ENCODE measurements around the gene MTR.
"Not testable (repeated sequence)": the region's sequence is repeated elsewhere in the genome, so short reads cannot be mapped to it uniquely, and the experiment has no call there.

MTR gene

DNA sequence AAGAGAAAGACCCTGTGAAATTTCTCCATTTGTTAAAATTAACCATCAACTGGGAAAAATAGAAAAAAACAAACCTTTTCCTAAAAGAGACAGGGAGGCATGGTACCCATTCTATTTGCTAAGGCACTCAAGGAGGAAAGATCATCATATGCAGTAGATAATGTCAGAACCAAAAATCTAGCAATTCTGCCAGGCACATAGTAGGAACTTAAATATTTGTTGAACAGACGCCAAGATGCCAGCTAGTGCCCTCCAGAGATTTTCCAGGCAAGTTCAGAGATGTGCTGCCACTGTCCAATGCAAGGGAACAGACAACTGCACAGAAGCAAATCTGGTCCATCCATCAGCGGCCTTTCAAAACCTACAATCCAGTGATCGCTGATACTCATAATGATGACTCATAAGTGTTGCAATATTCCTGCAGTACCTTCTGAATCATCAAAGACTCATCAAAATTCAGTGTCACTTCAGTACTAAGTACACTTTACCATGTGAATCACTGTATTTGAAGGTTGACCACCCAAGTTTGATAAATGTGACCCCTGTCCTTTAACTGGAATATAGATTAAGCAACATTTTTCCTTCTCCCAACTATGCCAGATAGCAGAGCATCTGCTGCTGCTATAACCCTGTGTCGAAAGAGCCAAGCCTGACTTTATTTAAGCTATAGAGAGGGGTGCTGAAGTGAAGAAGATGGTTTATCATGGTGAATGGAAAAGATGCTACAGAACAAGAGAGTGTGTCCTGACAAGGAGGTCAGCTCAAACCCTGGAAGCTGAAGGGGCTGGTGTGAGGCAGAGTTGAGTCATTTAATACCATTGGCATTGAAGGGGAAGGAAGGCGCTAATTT lies 110.0 kb downstream of the MTR start:
- no peak overlapping the region for H3K27ac ChIP-seq (ENCODE audit: low read length)
- no peak overlapping the region for H3K9ac ChIP-seq (ENCODE audit: low read length in 2 of 2)

DNA sequence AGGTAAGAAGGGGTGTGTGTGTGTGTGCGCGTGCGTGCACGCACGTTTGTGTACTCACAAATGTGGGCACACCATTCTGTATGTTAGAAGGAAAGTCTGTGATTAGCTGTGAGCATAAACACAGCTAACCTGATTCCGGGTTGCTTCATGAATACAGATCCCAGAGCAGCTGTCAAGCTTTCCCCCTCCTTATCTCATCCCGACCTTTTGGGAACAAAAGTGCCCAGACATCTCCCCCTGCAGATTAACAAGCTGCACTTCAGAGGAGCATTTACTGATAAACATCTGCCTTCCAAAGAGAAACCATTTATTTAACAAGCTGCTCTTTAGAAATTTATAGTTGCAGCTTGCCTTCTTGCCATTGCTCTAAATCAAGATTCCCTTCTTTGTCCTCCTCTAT lies 112.1 kb downstream of the MTR start:
- no peaks in the 10 kb centered on the region for H3K27me3 ChIP-seq (ENCODE audit: control insufficient read depth in 1 of 2, insufficient read depth in 2 of 2, low read length in 2 of 2)
- no peaks in the 10 kb centered on the region for H3K36me3 ChIP-seq (ENCODE audit: control insufficient read depth in 2 of 2, insufficient read depth in 2 of 2, low read length in 2 of 2)
- H3K9ac ChIP-seq (ENCODE audit: low read length in 2 of 2) = no peak overlapping the region
- no peak overlapping the region for H3K4me3 ChIP-seq (ENCODE audit: low read length in 2 of 2)
- peaks cover 3% of the 10 kb centered on the region for H3K4me1 ChIP-seq (ENCODE audit: control insufficient read depth, insufficient read depth, low read length)
- H3K27ac ChIP-seq (ENCODE audit: low read length) = no peak overlapping the region
- no peaks in the 10 kb centered on the region for H3K9me3 ChIP-seq (ENCODE audit: control insufficient read depth in 2 of 2, low read length in 2 of 2)

More for the DNA sequence above, 110.0 kb downstream of the MTR start:
- no peak overlapping the region for H3K4me3 ChIP-seq (ENCODE audit: low read length in 2 of 2)
- no peaks in the 10 kb centered on the region for H3K27me3 ChIP-seq (ENCODE audit: control insufficient read depth in 1 of 2, insufficient read depth in 2 of 2, low read length in 2 of 2)
- H3K4me1 ChIP-seq (ENCODE audit: control insufficient read depth, insufficient read depth, low read length) = peaks cover 3% of the 10 kb centered on the region
- H3K36me3 ChIP-seq (ENCODE audit: control insufficient read depth in 2 of 2, insufficient read depth in 2 of 2, low read length in 2 of 2) = peaks cover 0 to 10% of the 10 kb centered on the region in 2 donors
- H3K9me3 ChIP-seq (ENCODE audit: control insufficient read depth in 2 of 2, low read length in 2 of 2) = no peaks in the 10 kb centered on the region

DNA sequence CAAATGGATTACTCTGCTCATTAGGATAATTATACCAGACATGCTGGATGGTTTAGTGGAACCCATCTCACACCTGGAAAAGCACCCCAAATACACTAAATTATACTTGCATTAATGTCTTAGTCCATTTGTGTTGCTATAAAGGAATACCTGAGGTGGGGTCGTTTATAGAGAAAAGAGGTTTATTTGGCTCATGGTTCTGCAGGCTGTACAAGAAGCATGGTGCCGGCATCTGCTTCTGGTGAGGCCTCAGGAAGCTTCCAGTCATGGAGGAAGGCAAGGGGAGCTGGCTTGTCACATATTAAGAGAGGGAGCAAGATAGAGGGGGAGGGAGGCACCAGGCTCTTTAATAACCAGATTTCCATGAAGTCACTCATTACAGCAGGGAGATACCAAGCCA lies 113.6 kb downstream of the MTR start:
- Histone ChIP-seq H3K27me3 (ENCODE audit: control insufficient read depth in 1 of 2, insufficient read depth in 2 of 2, low read length in 2 of 2) (no peaks in the 10 kb centered on the region), H3K36me3 (ENCODE audit: control insufficient read depth in 2 of 2, insufficient read depth in 2 of 2, low read length in 2 of 2) (no peaks in the 10 kb centered on the region), H3K27ac (ENCODE audit: low read length) (no peak overlapping the region), H3K9me3 (ENCODE audit: control insufficient read depth in 2 of 2, low read length in 2 of 2) (no peaks in the 10 kb centered on the region), H3K4me3 (ENCODE audit: low read length in 2 of 2) (no peak overlapping the region), H3K9ac (ENCODE audit: low read length in 2 of 2) (no peak overlapping the region), H3K4me1 (ENCODE audit: control insufficient read depth, insufficient read depth, low read length) (peaks cover 3% of the 10 kb centered on the region)

DNA sequence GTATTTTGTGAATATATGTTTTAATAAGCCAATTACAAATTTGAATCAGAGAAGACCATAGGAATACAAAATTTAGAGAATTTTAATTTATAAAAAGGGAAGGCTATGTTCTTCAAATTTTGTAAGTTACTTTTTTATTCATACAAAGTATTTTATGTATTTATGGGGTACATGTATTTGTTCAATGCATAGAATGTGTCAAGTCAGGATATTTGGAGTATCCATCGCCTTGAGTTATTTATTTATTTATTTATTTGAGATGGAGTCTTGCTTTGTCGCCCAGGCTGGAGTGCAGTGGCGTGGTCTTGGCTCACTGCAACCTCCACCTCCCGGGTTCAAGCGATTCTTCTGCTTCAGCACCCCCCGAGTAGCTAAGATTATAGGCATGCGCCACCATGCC lies 116.0 kb downstream of the MTR start:
- not testable (repeated sequence) for H3K9me3 ChIP-seq (ENCODE audit: control insufficient read depth in 2 of 2, low read length in 2 of 2); H3K36me3 ChIP-seq (ENCODE audit: control insufficient read depth in 2 of 2, insufficient read depth in 2 of 2, low read length in 2 of 2); H3K4me1 ChIP-seq (ENCODE audit: control insufficient read depth, insufficient read depth, low read length); H3K9ac ChIP-seq (ENCODE audit: low read length in 2 of 2); H3K4me3 ChIP-seq (ENCODE audit: low read length in 2 of 2); H3K27ac ChIP-seq (ENCODE audit: low read length); H3K27me3 ChIP-seq (ENCODE audit: control insufficient read depth in 1 of 2, insufficient read depth in 2 of 2, low read length in 2 of 2)

DNA sequence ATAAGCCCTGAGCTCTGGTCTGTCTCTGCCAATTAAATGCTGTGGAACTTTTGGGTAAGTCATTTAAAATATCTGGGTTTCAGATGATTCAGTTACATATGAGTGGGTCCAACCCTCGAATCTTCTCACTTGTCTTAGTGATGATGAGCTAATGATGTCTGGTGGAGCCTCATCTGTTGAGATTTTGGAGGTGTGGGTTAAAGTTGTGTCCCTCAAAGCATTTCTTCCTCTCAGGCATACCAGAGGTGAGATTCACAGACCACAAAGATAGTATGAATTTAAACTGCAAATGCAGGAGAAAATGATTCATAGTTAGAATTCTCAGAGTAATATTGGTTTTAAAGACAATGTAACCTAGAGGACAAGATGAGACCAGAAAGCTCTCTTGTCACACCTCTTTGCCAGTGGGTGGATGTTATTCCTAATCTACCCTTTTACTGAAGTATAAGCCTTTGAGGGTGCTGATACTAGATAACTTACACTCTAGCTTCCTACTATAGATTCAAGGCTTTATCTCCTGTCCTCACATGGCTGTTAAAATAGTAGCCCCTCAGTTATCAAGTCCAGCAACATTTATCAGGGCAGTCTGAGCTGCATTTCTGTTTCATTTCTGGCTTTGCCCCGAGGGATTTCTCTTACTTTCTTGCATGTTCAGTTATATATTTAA lies 118.4 kb downstream of the MTR start:
- Histone ChIP-seq H3K4me1 (ENCODE audit: control insufficient read depth, insufficient read depth, low read length) (no peaks in the 10 kb centered on the region), H3K9ac (ENCODE audit: low read length in 2 of 2) (no peak overlapping the region), H3K27me3 (ENCODE audit: control insufficient read depth in 1 of 2, insufficient read depth in 2 of 2, low read length in 2 of 2) (no peaks in the 10 kb centered on the region), H3K9me3 (ENCODE audit: control insufficient read depth in 2 of 2, low read length in 2 of 2) (peaks cover 0 to 3% of the 10 kb centered on the region in 2 donors), H3K27ac (ENCODE audit: low read length) (no peak overlapping the region), H3K36me3 (ENCODE audit: control insufficient read depth in 2 of 2, insufficient read depth in 2 of 2, low read length in 2 of 2) (no peaks in the 10 kb centered on the region), H3K4me3 (ENCODE audit: low read length in 2 of 2) (no peak overlapping the region)

DNA sequence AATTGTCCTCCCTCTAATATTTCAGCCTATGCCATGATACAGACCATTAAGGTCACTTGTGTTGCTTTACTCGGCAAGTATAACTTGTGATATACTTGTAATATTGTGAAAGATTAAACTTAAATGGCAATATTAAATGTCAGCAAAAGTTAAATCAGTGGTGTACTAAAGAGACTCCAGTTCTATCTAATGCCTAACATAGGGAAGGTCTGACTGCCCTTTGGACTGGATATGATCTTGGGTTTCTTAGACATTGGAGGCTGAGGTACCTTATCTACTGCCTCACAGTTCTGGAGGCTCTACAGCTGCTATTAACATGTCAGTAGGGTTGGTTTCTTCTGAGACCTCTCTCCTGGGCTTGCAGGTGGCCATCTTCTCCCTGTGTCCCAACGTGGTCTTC lies 119.3 kb downstream of the MTR start:
- no peaks in the 10 kb centered on the region for H3K4me1 ChIP-seq (ENCODE audit: control insufficient read depth, insufficient read depth, low read length)
- no peak overlapping the region for H3K4me3 ChIP-seq (ENCODE audit: low read length in 2 of 2)
- H3K27me3 ChIP-seq (ENCODE audit: control insufficient read depth in 1 of 2, insufficient read depth in 2 of 2, low read length in 2 of 2) = no peaks in the 10 kb centered on the region
- no peaks in the 10 kb centered on the region for H3K36me3 ChIP-seq (ENCODE audit: control insufficient read depth in 2 of 2, insufficient read depth in 2 of 2, low read length in 2 of 2)
- no peak overlapping the region for H3K27ac ChIP-seq (ENCODE audit: low read length)
- no peak overlapping the region for H3K9ac ChIP-seq (ENCODE audit: low read length in 2 of 2)
- H3K9me3 ChIP-seq (ENCODE audit: control insufficient read depth in 2 of 2, low read length in 2 of 2) = peaks cover 0 to 3% of the 10 kb centered on the region in 2 donors

DNA sequence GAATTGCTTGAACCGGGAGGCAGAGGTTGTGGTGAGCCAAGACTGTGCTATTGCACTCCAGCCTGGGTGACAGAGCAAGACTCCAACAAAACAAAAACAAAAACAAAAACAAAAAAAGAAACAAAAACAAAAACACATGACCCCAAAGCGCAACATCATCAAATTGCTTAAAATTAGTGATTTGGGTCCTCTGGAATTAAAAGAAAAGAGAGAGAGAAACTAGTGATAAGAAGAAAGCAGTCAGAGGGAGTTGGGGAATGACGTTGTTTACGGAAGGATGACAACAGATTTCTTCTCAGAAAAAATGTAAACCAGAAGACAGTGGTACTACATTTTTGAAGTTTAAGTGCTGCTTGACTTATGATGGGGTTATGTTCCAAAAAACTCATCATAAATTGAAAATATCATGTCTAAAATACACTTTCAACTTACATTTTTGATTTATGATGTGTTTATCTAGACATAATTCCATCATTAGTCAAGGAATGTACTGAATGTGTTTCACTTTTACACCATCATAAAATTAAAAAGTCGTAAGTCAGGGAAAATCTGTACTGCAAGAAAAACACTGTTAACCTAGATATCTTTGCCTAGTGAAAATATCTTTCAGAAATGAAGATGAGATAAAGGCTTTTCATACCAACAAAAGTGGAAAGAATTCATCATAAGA lies 121.2 kb downstream of the MTR start:
- Histone ChIP-seq H3K9ac (ENCODE audit: low read length in 2 of 2) (no peak overlapping the region), H3K27ac (ENCODE audit: low read length) (no peak overlapping the region), H3K27me3 (ENCODE audit: control insufficient read depth in 1 of 2, insufficient read depth in 2 of 2, low read length in 2 of 2) (no peaks in the 10 kb centered on the region), H3K9me3 (ENCODE audit: control insufficient read depth in 2 of 2, low read length in 2 of 2) (peaks cover 0 to 3% of the 10 kb centered on the region in 2 donors), H3K4me3 (ENCODE audit: low read length in 2 of 2) (no peak overlapping the region), H3K4me1 (ENCODE audit: control insufficient read depth, insufficient read depth, low read length) (no peaks in the 10 kb centered on the region), H3K36me3 (ENCODE audit: control insufficient read depth in 2 of 2, insufficient read depth in 2 of 2, low read length in 2 of 2) (no peaks in the 10 kb centered on the region)

DNA sequence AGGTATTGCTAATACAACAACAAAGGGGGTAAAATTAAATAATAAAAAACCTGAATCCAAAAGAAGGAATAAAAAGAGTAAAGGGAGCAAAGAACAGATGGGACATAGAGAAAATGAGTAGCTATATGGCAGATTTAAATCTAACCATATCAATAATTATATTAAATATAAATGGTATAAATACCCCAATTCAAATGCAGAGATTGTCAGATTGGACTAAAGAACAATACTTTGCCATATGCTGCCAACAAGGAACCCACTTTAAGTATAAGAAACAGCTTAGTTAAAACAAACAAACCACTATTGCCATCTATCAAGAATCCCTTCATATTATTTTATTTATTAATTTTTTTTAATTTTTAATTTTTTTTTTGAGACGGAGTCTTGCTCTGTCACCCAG lies 122.4 kb downstream of the MTR start:
- H3K36me3 ChIP-seq (ENCODE audit: control insufficient read depth in 2 of 2, insufficient read depth in 2 of 2, low read length in 2 of 2) = no peaks in the 10 kb centered on the region

DNA sequence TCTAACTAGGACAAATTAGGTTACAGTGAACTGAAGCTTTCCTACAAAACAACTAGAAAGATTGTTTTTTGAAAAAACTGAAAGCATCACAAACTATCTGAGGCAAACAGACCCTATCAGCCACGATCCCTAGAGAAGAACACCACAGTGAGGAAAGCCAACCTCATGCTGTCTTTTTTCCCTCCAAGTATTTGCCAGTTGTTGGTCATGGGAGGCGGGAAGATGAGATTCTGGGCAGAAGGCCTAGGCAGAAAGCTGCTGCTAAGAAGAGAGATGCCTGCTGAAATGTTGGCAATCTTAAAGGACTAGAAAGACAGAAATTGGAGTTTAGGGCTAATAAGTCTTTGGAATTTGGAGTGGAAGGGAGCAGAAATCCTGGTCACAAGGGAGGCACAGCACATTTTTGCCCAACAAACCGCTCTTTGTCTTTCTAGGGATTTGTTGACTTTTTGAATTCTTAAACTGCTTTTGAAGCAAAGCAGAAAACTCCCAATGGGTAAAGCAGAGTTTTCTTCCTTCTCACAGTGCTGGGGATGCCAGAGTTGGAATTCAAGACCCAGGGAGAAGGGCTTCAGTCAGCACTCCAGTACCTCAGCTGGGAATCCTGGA lies 125.3 kb downstream of the MTR start:
- no peak overlapping the region for H3K9ac ChIP-seq (ENCODE audit: low read length in 2 of 2)
- H3K27ac ChIP-seq (ENCODE audit: low read length) = no peak overlapping the region
- H3K9me3 ChIP-seq (ENCODE audit: control insufficient read depth in 2 of 2, low read length in 2 of 2) = peaks cover 0 to 3% of the 10 kb centered on the region in 2 donors
- no peaks in the 10 kb centered on the region for H3K4me1 ChIP-seq (ENCODE audit: control insufficient read depth, insufficient read depth, low read length)
- H3K36me3 ChIP-seq (ENCODE audit: control insufficient read depth in 2 of 2, insufficient read depth in 2 of 2, low read length in 2 of 2) = no peaks in the 10 kb centered on the region
- H3K4me3 ChIP-seq (ENCODE audit: low read length in 2 of 2) = no peak overlapping the region
- H3K27me3 ChIP-seq (ENCODE audit: control insufficient read depth in 1 of 2, insufficient read depth in 2 of 2, low read length in 2 of 2) = no peaks in the 10 kb centered on the region

More for the DNA sequence above, 122.4 kb downstream of the MTR start:
- Histone ChIP-seq H3K27me3 (ENCODE audit: control insufficient read depth in 1 of 2, insufficient read depth in 2 of 2, low read length in 2 of 2) (no peaks in the 10 kb centered on the region), H3K9ac (ENCODE audit: low read length in 2 of 2) (no peak overlapping the region), H3K4me3 (ENCODE audit: low read length in 2 of 2) (no peak overlapping the region), H3K4me1 (ENCODE audit: control insufficient read depth, insufficient read depth, low read length) (no peaks in the 10 kb centered on the region), H3K9me3 (ENCODE audit: control insufficient read depth in 2 of 2, low read length in 2 of 2) (peaks cover 0 to 3% of the 10 kb centered on the region in 2 donors), H3K27ac (ENCODE audit: low read length) (no peak overlapping the region)

DNA sequence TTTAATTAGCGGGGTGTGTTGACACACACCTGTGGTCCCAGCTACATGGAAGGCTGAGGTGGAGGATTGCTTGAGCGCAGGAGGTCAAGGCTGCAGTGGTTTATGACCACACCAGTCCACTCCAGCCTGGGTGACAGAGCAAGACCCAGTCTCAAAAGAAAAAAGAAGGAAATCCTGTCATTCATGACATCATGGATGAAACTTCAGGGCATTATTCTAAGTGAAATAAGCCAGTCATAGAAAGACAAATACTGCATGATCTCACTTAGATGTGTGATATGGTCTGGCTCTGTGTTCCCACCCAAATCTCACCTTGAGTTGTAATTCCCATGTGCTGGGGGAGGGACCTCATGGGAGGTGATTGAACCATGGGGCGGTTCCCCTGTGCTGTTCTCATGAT lies 126.5 kb downstream of the MTR start:
- Histone ChIP-seq H3K9me3 (ENCODE audit: control insufficient read depth in 2 of 2, low read length in 2 of 2) (peaks cover 0 to 3% of the 10 kb centered on the region in 2 donors), H3K4me3 (ENCODE audit: low read length in 2 of 2) (no peak overlapping the region)

More for the DNA sequence above, 126.5 kb downstream of the MTR start:
- Histone ChIP-seq H3K27ac (ENCODE audit: low read length) (no peak overlapping the region), H3K4me1 (ENCODE audit: control insufficient read depth, insufficient read depth, low read length) (no peaks in the 10 kb centered on the region), H3K36me3 (ENCODE audit: control insufficient read depth in 2 of 2, insufficient read depth in 2 of 2, low read length in 2 of 2) (no peaks in the 10 kb centered on the region), H3K9ac (ENCODE audit: low read length in 2 of 2) (no peak overlapping the region), H3K27me3 (ENCODE audit: control insufficient read depth in 1 of 2, insufficient read depth in 2 of 2, low read length in 2 of 2) (no peaks in the 10 kb centered on the region)
